Keratinocyte (primary cell): ENCODE results near the gene C19orf25. TPM values are rescaled to one million over a fixed set of nuclear protein-coding genes. Genes with fewer than 3 reads are reported as not detected.
A peak's percentile ranks its signal among the peaks of the same experiment; 100 is the strongest.

Experiments used
- DNase-seq: peaks from one replicate; pipeline ENCODE4 v3.0.0-alpha.2; 2011; ENCODE audit warnings: low read depth, missing footprints, low spot score
- FAIRE-seq: peaks from 2 replicates; lab custom pipeline; 2011; peaks lifted over from hg19 to GRCh38; lab: Jason Lieb, UNC
- H2AFZ ChIP-seq: 2 replicates; pipeline ENCODE4 v1.6.0; 2012; ENCODE audit warnings: low read length, control low read depth, inconsistent platforms; ENCODE audit not compliant: control insufficient read depth
- H3K27ac ChIP-seq: 2 replicates; pipeline ENCODE4 v1.5.1; 2011; ENCODE audit warnings: low read length; ENCODE audit not compliant: control insufficient read depth, insufficient read depth
- H3K27me3 ChIP-seq: 3 replicates; pipeline ENCODE4 v1.6.0; 2011; ENCODE audit warnings: low read length; ENCODE audit not compliant: control insufficient read depth, insufficient read depth; ENCODE audit errors: extremely low read depth
- H3K36me3 ChIP-seq, 2 experiments: 2 replicates in 1 of 2; 3 replicates in 1 of 2; pipeline ENCODE4 v1.5.1; 2011; ENCODE audit warnings: low read length in 2 of 2, mild to moderate bottlenecking in 1 of 2; ENCODE audit not compliant: control insufficient read depth in 2 of 2, insufficient read depth in 2 of 2; ENCODE audit errors: extremely low read depth in 1 of 2
- H3K4me1 ChIP-seq: 3 replicates; pipeline ENCODE4 v1.5.1; 2011; ENCODE audit warnings: low read length; ENCODE audit not compliant: control insufficient read depth, insufficient read depth; ENCODE audit errors: extremely low read depth
- H3K4me2 ChIP-seq: 3 replicates; pipeline ENCODE4 v1.6.0; 2011; ENCODE audit warnings: low read depth, low read length; ENCODE audit not compliant: control insufficient read depth, insufficient read depth; ENCODE audit errors: extremely low read depth
- H3K4me3 ChIP-seq, 3 experiments: fragments of 200-600 bp in 1 of 3; sonication (generic) in 1 of 3; 2 replicates in 2 of 3; 3 replicates in 1 of 3; pipeline ENCODE4 v1.5.1; 2011 to 2016; ENCODE audit warnings: low read length in 3 of 3, mild to moderate bottlenecking in 3 of 3, control low read depth in 2 of 3, inconsistent platforms in 1 of 3, low read depth in 1 of 3, mixed read lengths in 1 of 3, mixed run types in 1 of 3, moderate library complexity in 1 of 3; ENCODE audit not compliant: control insufficient read depth in 2 of 3, insufficient read depth in 2 of 3; ENCODE audit errors: extremely low read depth in 1 of 3
- H3K79me2 ChIP-seq: 2 replicates; pipeline ENCODE4 v1.6.0; 2012; ENCODE audit warnings: low read length; ENCODE audit not compliant: control insufficient read depth, insufficient read depth
- H3K9ac ChIP-seq: 3 replicates; pipeline ENCODE4 v1.6.0; 2011; ENCODE audit warnings: low read length; ENCODE audit not compliant: control insufficient read depth, insufficient read depth; ENCODE audit errors: extremely low read depth
- H3K9me1 ChIP-seq: 3 replicates; pipeline ENCODE4 v1.6.0; 2011; ENCODE audit warnings: low read length; ENCODE audit not compliant: control insufficient read depth, insufficient read depth; ENCODE audit errors: extremely low read depth
- H3K9me3 ChIP-seq: 2 replicates; pipeline ENCODE4 v1.5.1; 2012; ENCODE audit warnings: low read depth, low read length; ENCODE audit not compliant: control insufficient read depth
- H4K20me1 ChIP-seq: 3 replicates; pipeline ENCODE4 v1.6.0; 2011; ENCODE audit warnings: low read length; ENCODE audit not compliant: control insufficient read depth, insufficient read depth; ENCODE audit errors: extremely low read depth
- CTCF ChIP-seq, 3 experiments: IDR thresholded peaks in 1 of 3; conservative IDR thresholded peaks in 1 of 3; optimal IDR thresholded peaks in 1 of 3; 2 replicates in 2 of 3; 3 replicates in 1 of 3; pipeline versions ENCODE3 to v1.5.1; 2011; ENCODE audit warnings: low read length in 3 of 3, mild to moderate bottlenecking in 3 of 3, moderate library complexity in 2 of 3, control low read depth in 1 of 3, inconsistent platforms in 1 of 3; ENCODE audit not compliant: insufficient read depth in 2 of 3; ENCODE audit errors: extremely low read depth in 1 of 3
- EZH2 ChIP-seq: IDR thresholded peaks from one replicate; pipeline ENCODE4 v1.6.1; 2012; ENCODE audit warnings: inconsistent platforms, mild to moderate bottlenecking, low read length, moderate library complexity
- dilution Hi-C: fragments of 300-500 bp; cut with MboI; formaldehyde crosslinking; loops from one replicate; pipeline ENCODE4 v1.7.0; 2020; ENCODE audit warnings: low sequenced_read_pairs; ENCODE audit not compliant: extremely low pct_ligation_motif_present
- polyA plus RNA-seq, 5 experiments: library from polyadenylated mRNA; depleted of rRNA in 3 of 5; stranded (reverse) in 3 of 5; stranded (forward) in 1 of 5; unstranded in 1 of 5; fragments of >200 nt; gene quantifications; 1 replicate in 1 of 5; 2 replicates in 3 of 5; 3 replicates in 1 of 5; pipeline versions ENCODE4 v1.2.1 to v1.2.3, GENCODE V29; 2011 to 2012; ENCODE audit warnings: missing spikeins in 2 of 5, low read depth in 1 of 5, low replicate concordance in 1 of 5

C19orf25 gene
- polyA plus RNA-seq, 1 donor (not counting 4 experiments of a cell fraction or from before 2014, with no cell fraction given): 11.2 TPM

GRCh38 chr19:1470055-1470304, 9.0 kb downstream of the C19orf25 start:
- Histone ChIP-seq H3K4me3 (peak overlapping the region; percentile 48 to 60 (median 51)), H3K4me1 (peaks cover 16% of the 10 kb centered on the region), H3K9me1 (peaks cover 4% of the 10 kb centered on the region), H3K9ac (no peak overlapping the region), H3K79me2 (no peaks in the 10 kb centered on the region), H3K4me2 (peak overlapping the region; percentile 70), H3K36me3 (peaks cover 0 to 5% of the 10 kb centered on the region in 2 experiments), H2AFZ (no peak overlapping the region), H4K20me1 (peaks cover 12% of the 10 kb centered on the region), H3K9me3 (no peaks in the 10 kb centered on the region), H3K27me3 (peaks cover 56% of the 10 kb centered on the region), H3K27ac (no peak overlapping the region)
- TF ChIP-seq CTCF (optimal IDR thresholded peaks at IDR 0.05 in 1 of 3, IDR thresholded peaks at IDR 0.05 in 1 of 3, conservative IDR thresholded peaks at IDR 0.05 in 1 of 3; ENCODE audit: extremely low read depth in 1 of 3, insufficient read depth in 2 of 3, low read length in 3 of 3) (no peak), EZH2 (peak; percentile 83)
- DNase-seq (no peak), FAIRE-seq (no peak)
- dilution Hi-C loops: no loop called here

- FAIRE-seq (no peak), DNase-seq (no peak)
- Histone ChIP-seq H4K20me1 (peaks cover 12% of the 10 kb centered on the region), H3K9me3 (no peaks in the 10 kb centered on the region), H3K36me3 (peaks cover 0 to 1% of the 10 kb centered on the region in 2 experiments), H3K9me1 (peaks cover 4% of the 10 kb centered on the region), H3K4me1 (peaks cover 16% of the 10 kb centered on the region), H3K4me2 (peak overlapping the region; percentile 70), H3K27ac (no peak overlapping the region), H3K9ac (no peak overlapping the region), H3K79me2 (no peaks in the 10 kb centered on the region), H2AFZ (no peak overlapping the region), H3K4me3 (peak overlapping the region in 2 of 3 experiments; percentile 27 to 48), H3K27me3 (peaks cover 61% of the 10 kb centered on the region)
- no peak for TF ChIP-seq CTCF (optimal IDR thresholded peaks at IDR 0.05 in 1 of 3, IDR thresholded peaks at IDR 0.05 in 1 of 3, conservative IDR thresholded peaks at IDR 0.05 in 1 of 3; ENCODE audit: extremely low read depth in 1 of 3, insufficient read depth in 2 of 3, low read length in 3 of 3)
- no peak for TF ChIP-seq EZH2
- dilution Hi-C loops: no loop called here
Measured at GRCh38 chr19:1469255-1470054, 9.6 kb downstream of the C19orf25 start.
